SKM-1 (cell line): ENCODE results near the gene CSHL1.
A peak's percentile ranks its signal among the peaks of the same experiment; 100 is the strongest.
"Not testable (repeated sequence)": the region's sequence is repeated elsewhere in the genome, so short reads cannot be mapped to it uniquely, and the experiment has no call there.

Source experiments
- DNase-seq: peaks from one replicate; lab custom pipeline; 2025; ENCODE audit not compliant: unreplicated experiment; lab: John Stamatoyannopoulos, UW

CSHL1 gene

DNA sequence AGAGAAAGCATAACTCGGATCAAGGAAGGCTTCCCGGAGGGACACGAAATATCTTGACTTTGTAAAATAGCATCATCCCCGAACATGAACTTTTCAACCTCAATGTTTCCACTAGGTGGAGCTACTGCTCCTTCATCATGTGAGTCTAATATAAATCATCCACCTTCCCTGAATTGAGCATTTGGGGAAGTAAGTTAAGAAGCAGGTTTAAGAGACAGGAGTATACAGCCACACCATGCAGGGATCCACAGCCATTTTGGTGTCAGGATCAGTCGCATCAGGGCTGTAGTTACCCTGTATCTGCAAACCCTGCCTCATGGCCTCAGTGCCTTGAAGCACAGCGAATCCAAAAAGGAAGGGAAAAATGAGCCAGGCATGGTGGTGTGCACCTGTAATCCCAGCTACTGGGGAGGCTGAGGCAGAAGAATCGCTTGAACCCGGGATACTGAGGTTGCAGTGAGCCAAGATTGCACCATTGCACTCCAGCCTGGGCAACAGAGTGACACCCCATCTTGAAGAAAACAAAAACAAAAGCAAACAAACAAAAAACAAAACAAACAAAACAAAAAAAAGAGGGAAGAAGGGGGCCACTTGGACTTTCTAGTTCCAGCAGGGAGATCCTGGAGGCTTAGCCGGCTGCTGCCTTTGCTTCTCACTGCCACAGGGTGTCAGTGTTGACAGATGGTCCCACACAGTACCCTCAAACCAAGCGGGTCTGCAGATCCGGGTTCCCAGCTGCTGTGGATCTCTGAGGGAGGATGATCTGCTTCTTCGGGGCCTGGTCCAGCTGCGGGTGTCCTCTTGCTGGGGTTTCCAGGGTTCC is 21.8 kb downstream of the CSHL1 start:
- DNase-seq: not testable (repeated sequence)

DNA sequence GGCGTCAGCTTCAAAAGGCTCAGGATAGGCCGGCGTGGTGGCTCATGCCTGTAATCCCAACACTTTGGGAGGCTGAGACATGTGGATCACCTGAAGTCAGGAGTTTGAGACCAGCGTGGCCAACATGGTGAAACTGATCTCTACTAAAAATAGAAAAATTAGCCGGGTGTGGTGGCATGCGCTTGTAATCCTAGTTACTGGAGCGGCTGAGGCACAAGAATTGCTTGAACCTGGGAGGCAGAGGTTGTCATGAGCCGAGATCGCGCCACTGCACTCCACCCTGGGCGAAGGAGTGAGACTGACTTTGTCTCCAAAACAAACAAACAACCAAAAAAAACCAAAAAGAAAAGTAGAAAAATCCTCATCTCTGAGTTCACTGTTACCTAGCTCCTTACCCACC is 25.9 kb downstream of the CSHL1 start:
- not testable (repeated sequence) for DNase-seq

DNA sequence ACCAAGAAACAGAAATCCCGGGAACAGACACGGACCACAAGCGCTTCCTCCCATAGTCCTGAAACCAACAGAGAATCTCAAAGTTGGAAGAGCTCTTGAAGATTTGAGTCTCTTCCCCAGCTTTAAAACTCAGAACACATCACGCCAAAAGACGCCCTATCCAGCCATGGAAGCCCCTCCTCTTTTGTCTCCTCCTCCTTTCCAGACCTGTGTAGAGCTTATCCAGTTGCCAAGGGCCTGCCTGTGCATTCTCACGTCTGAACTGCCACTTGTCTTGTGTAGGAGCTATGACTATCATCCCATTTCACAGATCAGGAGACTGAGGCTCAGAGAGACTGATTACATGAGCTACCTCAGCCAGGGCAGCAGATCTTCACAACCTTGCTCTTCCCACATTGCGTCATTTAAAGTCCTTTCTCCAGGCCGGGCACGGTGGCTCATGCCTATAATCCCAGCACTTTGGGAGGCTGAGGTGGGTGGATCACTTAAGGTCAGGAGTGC is 28.4 kb downstream of the CSHL1 start:
- not testable (repeated sequence) for DNase-seq

DNA sequence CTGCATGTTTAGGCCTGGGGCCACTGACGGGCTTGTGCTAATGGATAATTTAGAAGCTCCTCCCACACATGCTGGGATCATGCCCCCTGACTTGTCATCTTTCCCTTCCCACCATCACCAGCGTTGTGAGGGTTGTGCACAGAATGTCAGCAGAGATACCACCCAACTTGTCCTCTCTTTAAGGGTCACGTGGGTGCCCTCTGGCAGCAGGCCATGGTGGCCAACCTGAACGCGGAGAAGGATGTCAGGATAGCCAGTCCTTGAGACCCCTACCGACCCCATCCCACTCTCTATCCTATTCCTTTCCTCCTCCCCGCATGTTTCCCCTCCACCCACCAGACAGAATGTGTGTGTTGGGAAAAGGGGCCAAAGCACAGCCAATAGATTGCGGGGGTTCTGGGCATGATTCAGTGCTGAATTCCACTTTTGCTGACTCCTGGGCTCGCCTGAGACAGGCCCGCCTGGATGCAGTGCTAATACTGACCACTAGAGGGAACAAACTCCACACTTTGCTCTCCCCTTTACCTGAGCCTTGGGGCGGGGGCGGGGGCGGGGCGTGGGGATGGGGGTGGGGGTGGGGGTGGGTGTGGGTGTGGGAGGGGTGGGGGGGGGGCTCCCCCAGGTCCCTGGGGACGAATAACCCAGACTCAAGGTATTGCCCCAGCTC is 29.0 kb downstream of the CSHL1 start, which contains the start of gene GH2:
GH2 (minus strand) TSS at position 10 of the 667 bp plus-strand sequence. CDS start 143 bp downstream, outside the sequence.
- peak; percentile 42 for DNase-seq

DNA sequence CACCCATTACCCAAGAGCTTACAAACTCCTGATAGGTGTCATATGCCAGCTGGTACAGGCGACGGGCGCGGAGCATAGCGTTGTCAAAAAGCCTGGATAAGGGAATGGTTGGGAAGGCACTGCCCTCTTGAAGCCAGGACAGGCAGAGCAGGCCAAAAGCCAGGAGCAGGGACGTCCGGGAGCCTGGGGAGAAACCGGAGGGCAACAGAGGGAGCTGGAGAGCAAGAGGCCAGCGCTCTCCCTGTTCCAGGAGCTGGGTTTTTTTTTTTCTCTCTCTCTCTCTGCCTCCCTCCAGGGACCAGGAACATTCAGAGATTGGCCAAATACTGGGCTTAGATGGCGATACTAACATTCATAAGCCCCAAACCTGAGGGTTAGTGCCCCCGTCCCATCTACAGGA is 29.7 kb downstream of the CSHL1 start:
- not testable (repeated sequence) for DNase-seq

DNA sequence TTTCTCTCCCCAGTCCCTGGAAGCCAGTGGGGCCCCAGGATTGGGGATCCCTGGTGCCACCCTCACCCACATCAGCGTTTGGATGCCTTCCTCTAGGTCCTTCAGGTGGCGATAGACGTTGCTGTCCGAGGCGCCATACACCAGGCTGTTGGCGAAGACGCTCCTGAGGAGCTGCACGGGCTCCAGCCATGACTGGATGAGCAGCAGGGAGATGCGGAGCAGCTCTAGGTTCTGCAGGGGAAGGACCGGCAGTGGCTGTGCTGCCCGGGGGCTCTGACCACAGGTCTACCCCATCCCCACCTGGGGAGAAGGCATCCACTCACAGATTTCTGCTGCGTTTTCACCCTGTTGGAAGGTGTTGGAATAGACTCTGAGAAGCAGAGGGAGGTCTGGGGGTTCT is 30.4 kb downstream of the CSHL1 start:
- DNase-seq: no peak

DNA sequence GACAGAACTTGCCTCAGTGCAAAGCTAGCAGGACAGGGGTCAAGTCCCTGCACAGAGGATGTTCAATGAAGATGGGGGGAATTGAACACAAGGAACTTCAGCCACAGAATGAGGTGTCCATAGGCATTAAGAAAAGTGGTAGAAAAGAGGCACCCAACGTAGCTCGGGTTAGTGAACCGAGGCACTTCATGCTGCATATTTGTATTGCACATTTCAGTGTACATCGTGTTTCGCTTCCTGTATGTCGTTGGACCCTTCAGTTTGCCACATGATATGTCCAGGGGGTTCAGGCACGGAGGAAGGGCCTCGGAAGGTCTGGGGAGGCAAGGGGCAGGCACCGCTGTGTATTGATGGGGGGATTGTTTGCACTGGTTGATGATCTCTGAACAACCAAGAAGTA is 32.6 kb downstream of the CSHL1 start:
- DNase-seq: not testable (repeated sequence)

DNA sequence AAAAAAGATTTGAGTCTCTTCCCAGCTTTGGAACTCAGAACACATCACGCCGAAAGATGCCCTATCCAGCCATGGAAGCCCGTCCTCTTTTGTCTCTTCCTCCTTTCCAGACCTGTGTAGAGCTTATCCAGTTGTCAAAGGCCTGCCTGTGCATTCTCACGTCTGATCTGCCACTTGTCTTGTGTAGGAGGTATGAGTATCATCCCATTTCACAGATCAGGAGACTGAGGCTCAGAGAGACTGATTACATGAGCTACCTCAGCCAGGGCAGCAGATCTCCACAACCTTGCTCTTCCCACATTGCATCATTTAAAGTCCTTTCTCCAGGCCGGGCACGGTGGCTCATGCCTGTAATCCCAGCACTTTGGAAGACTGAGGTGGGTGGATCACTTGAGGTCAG is 36.4 kb downstream of the CSHL1 start:
- DNase-seq: not testable (repeated sequence)

DNA sequence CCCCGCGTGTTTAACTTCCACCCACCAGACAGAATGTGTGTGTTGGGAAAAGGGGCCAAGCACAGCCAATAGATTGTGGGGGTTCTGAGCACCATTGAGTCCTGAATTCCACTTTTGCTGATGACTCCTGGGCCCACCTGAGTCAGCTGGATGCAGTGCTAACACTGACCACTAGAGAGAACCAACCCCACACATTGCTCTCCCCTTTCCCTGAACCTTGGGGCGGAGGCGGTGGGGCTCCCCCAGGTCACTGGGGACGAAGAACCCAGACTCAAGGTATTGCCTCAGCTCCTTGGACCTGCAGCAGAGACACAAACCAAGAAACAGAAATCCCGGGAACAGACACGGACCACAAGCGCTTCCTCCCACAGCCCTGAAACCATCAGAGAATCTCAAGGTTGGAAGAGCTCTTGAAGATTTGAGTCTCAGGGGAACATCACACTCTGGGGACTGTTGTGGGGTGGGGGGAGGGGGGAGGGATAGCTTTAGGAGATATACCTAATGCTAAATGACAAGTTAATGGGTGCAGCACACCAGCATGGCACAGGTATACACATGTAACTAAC is 36.9 kb downstream of the CSHL1 start:
- not testable (repeated sequence) for DNase-seq

DNA sequence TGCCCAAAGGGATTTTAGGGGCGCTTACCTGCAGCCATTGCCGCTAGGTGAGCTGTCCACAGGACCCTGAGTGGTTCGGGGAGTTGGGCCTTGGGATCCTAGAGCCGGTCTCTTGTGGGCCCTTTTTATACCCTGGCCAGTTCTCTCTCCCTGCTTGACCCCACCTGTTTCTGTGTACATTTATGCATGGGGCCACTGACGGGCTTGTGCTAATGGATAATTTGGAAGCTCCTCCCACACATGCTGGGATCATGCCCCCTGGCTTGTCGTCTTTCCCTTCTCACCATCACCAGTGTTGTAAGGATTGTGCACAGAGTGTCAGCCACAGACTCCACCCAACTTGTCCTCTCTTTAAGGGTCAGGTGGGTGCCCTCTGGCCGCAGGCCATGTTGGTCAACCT is 37.5 kb downstream of the CSHL1 start, which contains the start of gene CSH2:
CSH2 (minus strand) TSS at position 101 of the 400 bp plus-strand sequence; CDS start at position 38, 63 bp downstream.
- DNase-seq: not testable (repeated sequence)

DNA sequence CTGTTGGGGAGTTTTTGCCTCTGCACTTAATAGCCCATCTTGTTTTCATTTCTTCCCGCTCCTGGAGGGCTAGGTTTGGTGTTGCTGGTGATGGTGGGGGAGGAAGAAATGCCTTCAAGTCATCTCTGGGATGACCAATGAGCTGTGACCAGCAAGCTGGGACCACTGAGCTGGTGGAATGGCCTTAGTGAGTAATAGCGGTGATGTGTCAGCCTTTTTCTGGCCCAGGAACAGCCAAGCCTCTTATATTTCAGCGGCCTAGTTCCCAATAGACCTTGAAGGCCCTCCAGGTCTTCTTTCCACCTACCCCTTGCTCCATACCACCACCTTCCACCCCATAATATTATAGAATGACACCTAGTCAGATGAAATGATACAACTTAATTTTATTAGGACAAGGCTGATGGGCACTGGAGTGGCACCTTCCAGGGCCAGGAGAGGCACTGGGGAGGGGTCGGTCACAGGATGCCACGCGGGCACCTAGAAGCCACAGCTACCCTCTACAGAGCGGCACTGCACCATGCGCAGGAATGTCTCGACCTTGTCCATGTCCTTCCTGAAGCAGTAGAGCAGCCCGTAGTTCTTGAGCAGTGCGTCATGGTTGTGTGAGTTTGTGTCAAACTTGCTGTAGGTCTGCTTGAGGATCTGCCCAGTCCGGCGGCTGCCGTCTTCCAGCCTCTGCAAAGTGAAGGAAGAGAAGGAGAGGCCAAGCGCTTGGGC is 39.3 kb downstream of the CSHL1 start:
- not testable (repeated sequence) for DNase-seq

DNA sequence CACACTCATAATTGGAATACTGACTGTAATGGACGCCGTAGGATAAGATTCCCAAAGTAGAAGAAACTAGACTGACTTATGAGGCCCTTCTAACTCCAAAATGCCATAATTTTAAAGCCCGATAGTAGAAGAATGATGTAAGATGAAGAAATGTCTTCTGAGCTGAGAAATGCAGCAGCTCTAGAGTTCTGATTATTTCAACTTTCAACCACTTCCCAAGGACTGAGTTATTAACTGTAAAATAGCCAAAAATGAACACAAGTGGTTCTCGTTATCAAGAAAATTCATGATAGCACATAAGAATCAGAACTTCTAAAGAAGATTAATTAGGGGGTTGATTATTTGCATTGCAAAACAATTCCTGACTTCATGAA is 40.8 kb downstream of the CSHL1 start:
- not testable (repeated sequence) for DNase-seq

DNA sequence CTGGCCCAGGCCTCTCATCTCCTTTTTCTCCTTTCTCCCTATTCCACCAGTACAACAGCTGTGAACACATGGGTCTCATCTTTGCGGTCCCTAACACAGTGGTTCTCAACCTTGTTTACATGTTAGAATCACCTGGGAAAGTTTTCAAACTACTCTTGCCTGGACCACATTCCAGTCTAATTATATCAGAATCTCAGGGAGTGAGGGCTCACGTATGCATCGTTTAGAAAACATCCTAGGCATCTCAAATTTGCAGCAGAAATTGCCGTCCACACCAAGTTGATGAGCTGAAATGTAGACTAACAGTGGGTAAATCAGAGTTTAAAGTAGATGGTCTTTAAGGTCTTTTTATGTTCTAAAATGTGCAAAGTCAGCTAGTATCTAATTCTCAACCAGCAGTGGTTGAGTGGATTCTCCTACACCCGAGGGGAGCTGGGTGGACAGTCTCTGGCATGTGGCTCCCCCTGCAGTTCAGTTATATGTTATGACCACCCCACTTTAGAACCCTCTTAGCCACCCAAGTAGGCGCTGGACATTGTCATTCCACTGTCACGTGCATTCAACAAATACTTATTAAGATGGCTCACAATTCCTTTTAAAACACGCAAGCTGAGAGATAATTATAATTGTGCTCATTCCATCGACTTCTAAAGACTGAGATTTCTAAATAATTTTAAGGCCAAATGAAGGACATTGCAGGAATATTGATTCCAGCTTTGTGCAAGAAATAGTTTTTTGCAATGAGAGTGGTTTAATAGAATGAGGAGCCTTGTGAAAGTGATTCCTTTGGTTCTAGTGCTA is 41.4 kb downstream of the CSHL1 start:
- not testable (repeated sequence) for DNase-seq

DNA sequence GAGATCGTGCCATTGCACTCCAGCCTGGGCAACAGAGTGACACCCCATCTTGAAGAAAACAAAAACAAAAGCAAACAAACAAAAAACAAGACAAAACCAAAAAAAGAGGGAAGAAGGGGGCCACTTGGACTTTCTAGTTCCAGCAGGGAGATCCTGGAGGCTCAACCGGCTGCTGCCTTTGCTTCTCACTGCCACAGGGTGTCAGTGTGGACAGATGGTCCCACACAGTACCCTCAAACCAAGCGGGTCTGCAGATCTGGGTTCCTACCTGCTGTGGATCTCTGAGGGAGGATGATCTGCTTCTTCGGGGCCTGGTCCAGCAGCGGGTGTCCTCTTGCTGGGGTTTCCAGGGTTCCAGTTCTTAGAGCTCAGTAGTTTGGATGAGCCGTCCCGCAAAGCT is 44.4 kb downstream of the CSHL1 start:
- DNase-seq: not testable (repeated sequence)
